Gastroesophageal sphincter (tissue), 4 donors: ENCODE results near the gene MSLN. TPM values are rescaled to one million over a fixed set of nuclear protein-coding genes. Genes with fewer than 3 reads are reported as not detected.
"Not testable (repeated sequence)": the region's sequence is repeated elsewhere in the genome, so short reads cannot be mapped to it uniquely, and the experiment has no call there.

Experiments
- ATAC-seq: fragments of 150-250 bp; one replicate; pipeline ENCODE4 v1.9.1; 2016; ENCODE audit warnings: mild to moderate bottlenecking, moderate library complexity
- H3K27ac ChIP-seq, 4 donors: fragments of 200-600 bp; sonication (generic) in 3 of 4; 1 replicate in 3 of 4; 2 replicates in 1 of 4; pipeline ENCODE4 v1.5.1; 2016 to 2019
- H3K27me3 ChIP-seq: fragments of 200-600 bp; sonication (generic); one replicate; pipeline ENCODE4 v1.5.1; 2019
- H3K36me3 ChIP-seq, 2 donors: fragments of 200-600 bp; sonication (generic); one replicate each; pipeline ENCODE4 v1.5.1; 2019; ENCODE audit warnings: control low read depth in 1 of 2
- H3K4me1 ChIP-seq, 3 donors: fragments of 200-600 bp; sonication (generic); 1 replicate in 2 of 3; 2 replicates in 1 of 3; pipeline ENCODE4 v1.5.1; 2016 to 2019; ENCODE audit warnings: control low read depth in 2 of 3
- H3K4me3 ChIP-seq, 2 donors: fragments of 200-600 bp; sonication (generic); one replicate each; pipeline ENCODE4 v1.5.1; 2019; ENCODE audit warnings: mild to moderate bottlenecking in 1 of 2, moderate library complexity in 1 of 2
- H3K9me3 ChIP-seq, 3 donors: fragments of 200-600 bp; sonication (generic); one replicate each; pipeline ENCODE4 v1.5.1; 2017 to 2019; ENCODE audit warnings: control low read depth in 2 of 3
- CTCF ChIP-seq, 4 experiments: fragments of 200-600 bp in 2 of 4; fragments of 450-650 bp in 2 of 4; sonication (generic) in 1 of 4; IDR thresholded peaks; one replicate each; pipeline ENCODE4 v1.5.1; 2017 to 2019; ENCODE audit warnings: antibody characterized with exemption in 4 of 4, mild to moderate bottlenecking in 2 of 4, moderate library complexity in 2 of 4
- EP300 ChIP-seq: sonication (generic); formaldehyde crosslinking; IDR thresholded peaks from one replicate; pipeline ENCODE4 v1.6.1; 2017; ENCODE audit warnings: antibody characterized with exemption, mild to moderate bottlenecking
- POLR2A ChIP-seq, 2 donors: fragments of 450-650 bp; IDR thresholded peaks; one replicate each; pipeline ENCODE4 v1.6.1; 2017; ENCODE audit warnings: antibody characterized with exemption in 2 of 2, mild to moderate bottlenecking in 2 of 2, moderate library complexity in 1 of 2
- POLR2AphosphoS5 ChIP-seq: sonication (generic); formaldehyde crosslinking; IDR thresholded peaks from one replicate; pipeline ENCODE4 v1.6.1; 2017; ENCODE audit warnings: antibody characterized with exemption
- WGBS, 2 donors: methylation state at CpG; one replicate each; pipeline ENCODE4 v1.1.5; 2018; ENCODE audit warnings: low coverage in 1 of 2; 5-methylcytosine and 5-hydroxymethylcytosine counted together
- total RNA-seq, 4 donors: library from RNA; depleted of rRNA; stranded (reverse); fragments of >200 nt; gene quantifications; one replicate each; pipeline ENCODE4 v1.1.0, GENCODE V29; 2016

The MSLN gene
- 1 to 10 TPM in 1 of 4 donors, under 1 TPM in 1, not detected in 2; 0.73 to 7.2 TPM for total RNA-seq

DNA sequence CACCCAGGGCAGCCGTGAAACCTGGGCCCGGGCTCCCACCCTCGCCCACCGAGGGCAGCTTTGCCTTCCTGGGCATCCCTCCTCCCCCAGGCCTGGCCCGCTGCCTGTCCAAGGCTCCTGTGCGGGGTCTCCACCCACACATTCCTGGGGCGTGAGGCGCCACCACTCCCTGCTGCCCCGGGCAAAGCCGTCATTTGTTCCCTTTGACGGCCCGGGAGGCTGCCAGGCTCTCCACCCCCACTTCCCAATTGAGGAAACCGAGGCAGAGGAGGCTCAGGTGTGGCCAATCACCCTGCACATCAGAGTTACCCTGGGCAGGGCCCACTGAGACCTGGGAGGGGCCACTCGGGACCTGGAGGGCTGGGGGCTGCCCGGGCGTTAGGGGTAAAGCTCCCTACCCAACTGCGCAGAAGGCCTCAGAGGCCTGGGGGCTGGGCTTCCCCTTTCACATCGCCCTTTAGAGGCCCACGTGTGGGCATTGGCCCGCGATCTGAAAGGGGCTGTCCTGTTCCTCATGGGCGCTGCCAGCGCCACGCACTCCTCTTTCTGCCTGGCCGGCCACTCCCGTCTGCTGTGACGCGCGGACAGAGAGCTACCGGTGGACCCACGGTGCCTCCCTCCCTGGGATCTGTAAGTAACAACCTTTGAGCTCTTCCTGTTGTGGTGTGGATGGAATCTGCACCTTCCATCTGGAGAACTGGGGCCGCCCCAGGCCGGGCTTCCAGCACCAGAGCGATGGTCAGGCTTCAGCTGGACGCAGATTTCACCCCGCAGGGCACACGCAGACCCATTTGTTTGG, at the start of gene MSLN:
Gene MSLN (plus strand): TSS at position 190 of the 799 bp plus-strand sequence. CDS start 1,947 bp downstream, outside the sequence.
- no peak within 1 kb of the TSS for H3K4me3 ChIP-seq
- H3K4me1 ChIP-seq, result no peaks in the 10 kb centered on the region
- no peak within 1 kb of the TSS for H3K27ac ChIP-seq
- no peaks in the 10 kb centered on the region for H3K36me3 ChIP-seq
- H3K27me3 ChIP-seq, result peaks cover 57% of the 10 kb centered on the region
- 40 to 88% methylated on average over 1 to 10 of the region's 37 CpGs for WGBS, 2 donors
- TF ChIP-seq POLR2AphosphoS5, result no peak
- no peak for TF ChIP-seq CTCF (IDR thresholded peaks at IDR 0.05)
- TF ChIP-seq POLR2A (IDR thresholded peaks at IDR 0.05), result no peak
- no peak for TF ChIP-seq EP300
- no peak for ATAC-seq
- no peaks in the 10 kb centered on the region for H3K9me3 ChIP-seq

GRCh38 chr16:711084-711483, 49.5 kb upstream of the MSLN start:
- Histone ChIP-seq H3K36me3 (no peaks in the 10 kb centered on the region), H3K4me1 (peaks cover 0 to 49% (median 14%) of the 10 kb centered on the region in 3 donors), H3K9me3 (no peaks in the 10 kb centered on the region), H3K27me3 (peaks cover 64% of the 10 kb centered on the region), H3K4me3 (no peak overlapping the region), H3K27ac (no peak overlapping the region)
- ATAC-seq, result no peak
- TF ChIP-seq POLR2AphosphoS5, result no peak
- no peak for TF ChIP-seq CTCF (IDR thresholded peaks at IDR 0.05)
- no peak for TF ChIP-seq EP300
- no peak for TF ChIP-seq POLR2A (IDR thresholded peaks at IDR 0.05)
- 40% methylated on average over 1 of the region's 12 CpGs; no CpG with 5 or more reads in 1 of the 2 donors for WGBS, 2 donors

GRCh38 chr16:711548-712320, 48.8 kb upstream of the MSLN start:
- peaks cover 0 to under 1% of the 10 kb centered on the region in 2 donors for H3K36me3 ChIP-seq
- 2 to 15% methylated on average over 8 to 15 of the region's 25 CpGs for WGBS, 2 donors
- H3K9me3 ChIP-seq, result no peaks in the 10 kb centered on the region
- H3K4me1 ChIP-seq, result peaks cover 0 to 49% (median 18%) of the 10 kb centered on the region in 3 donors
- ATAC-seq, result peak; percentile 58
- H3K4me3 ChIP-seq, result no peak overlapping the region
- H3K27ac ChIP-seq, result no peak overlapping the region
- TF ChIP-seq POLR2A (IDR thresholded peaks at IDR 0.05) (no peak), EP300 (no peak), CTCF (IDR thresholded peaks at IDR 0.05) (peak in 3 of 4 experiments; percentile 90 to 98 (median 93)), POLR2AphosphoS5 (no peak)
- H3K27me3 ChIP-seq, result peaks cover 57% of the 10 kb centered on the region

DNA sequence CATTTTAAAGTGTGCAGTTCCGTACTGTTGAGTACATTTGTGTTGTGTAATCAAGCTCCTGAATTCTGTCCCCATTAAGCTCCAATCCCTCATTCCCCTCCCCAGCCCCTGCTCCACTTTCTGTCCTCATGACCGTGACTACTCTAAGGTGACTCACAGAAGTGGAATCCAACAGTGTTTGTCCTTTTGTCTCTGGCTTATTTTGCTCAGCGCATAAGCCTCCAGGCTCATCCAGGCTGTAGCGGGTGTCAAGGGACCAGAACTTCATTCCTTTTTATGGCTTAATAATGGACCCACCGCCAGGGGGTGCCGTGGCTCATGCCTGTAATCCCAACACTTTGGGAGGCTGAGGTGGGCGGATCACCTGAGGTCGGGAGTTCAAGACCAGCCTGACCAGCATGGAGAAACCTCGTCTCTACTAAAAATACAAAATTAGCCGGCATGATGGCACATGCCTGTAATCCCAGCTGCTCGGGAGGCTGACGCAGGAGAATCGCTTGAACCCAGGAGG, 47.7 kb upstream of the MSLN start:
- 33 to 43% methylated on average over 2 to 4 of the region's 13 CpGs for WGBS, 2 donors
- peaks cover 47% of the 10 kb centered on the region for H3K27me3 ChIP-seq
- ATAC-seq, result not testable (repeated sequence)

More for the DNA sequence above, 47.7 kb upstream of the MSLN start:
- not testable (repeated sequence) for H3K9me3 ChIP-seq, H3K27ac ChIP-seq, H3K36me3 ChIP-seq, H3K4me3 ChIP-seq
- TF ChIP-seq CTCF (IDR thresholded peaks at IDR 0.05), result peak in 2 of 4 experiments; percentile 23 to 41
- peaks cover 0 to 58% (median 19%) of the 10 kb centered on the region in 3 donors for H3K4me1 ChIP-seq
